ENCODE results near the gene TMC2. TPM values are rescaled to one million over a fixed set of nuclear protein-coding genes. Genes with fewer than 3 reads are reported as not detected.
A peak's percentile ranks its signal among the peaks of the same experiment; 100 is the strongest.

Gene TMC2
- total RNA-seq, 2 donors from 2014 or later: 0.24 TPM; not detected in 1

DNA sequence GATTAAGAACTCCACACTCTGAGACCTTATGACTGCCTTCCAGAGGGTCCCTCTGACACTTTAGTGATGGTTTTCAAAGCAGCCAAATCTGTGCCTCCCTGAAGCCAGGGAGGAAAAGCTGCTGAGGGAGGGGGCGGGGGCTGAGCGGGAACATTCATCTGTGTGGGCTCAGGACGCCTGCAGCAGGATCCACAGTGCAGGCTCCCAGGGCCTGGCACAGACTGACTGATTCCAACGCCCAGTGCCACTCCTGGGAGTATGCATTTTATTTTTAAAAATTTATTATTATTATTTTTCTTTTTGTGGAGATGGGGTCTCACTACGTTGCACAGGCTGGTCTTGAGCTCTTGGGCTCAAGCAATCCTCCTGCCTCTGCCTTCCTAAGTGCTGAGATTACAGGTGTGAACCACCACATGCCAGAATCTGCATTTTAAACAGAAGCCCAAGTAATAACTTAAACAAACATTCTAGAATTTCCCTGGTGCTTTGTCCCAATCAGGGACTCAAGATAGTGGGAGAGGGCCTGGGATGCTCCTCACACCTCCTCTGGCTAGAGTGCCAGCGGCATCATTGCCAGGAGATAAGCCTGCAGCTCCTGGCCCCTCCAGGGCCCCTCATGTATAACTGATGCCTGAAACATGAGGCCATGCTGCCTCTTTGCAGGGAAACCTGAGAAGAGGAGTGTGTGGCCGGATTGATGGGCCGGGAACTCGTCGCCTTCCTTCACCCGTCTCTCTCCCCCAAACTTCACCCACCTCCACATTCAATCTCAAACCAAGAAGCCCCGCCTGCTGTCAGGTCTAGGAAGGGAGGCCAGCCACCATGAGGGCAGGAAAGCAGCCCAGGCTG, 438 bp upstream of the TMC2 start:
- peak; percentile 75 for DNase-seq
- peaks cover 22% of the 10 kb centered on the region for H3K4me1 Mint-ChIP-seq
- TF ChIP-seq, protein P1, sequence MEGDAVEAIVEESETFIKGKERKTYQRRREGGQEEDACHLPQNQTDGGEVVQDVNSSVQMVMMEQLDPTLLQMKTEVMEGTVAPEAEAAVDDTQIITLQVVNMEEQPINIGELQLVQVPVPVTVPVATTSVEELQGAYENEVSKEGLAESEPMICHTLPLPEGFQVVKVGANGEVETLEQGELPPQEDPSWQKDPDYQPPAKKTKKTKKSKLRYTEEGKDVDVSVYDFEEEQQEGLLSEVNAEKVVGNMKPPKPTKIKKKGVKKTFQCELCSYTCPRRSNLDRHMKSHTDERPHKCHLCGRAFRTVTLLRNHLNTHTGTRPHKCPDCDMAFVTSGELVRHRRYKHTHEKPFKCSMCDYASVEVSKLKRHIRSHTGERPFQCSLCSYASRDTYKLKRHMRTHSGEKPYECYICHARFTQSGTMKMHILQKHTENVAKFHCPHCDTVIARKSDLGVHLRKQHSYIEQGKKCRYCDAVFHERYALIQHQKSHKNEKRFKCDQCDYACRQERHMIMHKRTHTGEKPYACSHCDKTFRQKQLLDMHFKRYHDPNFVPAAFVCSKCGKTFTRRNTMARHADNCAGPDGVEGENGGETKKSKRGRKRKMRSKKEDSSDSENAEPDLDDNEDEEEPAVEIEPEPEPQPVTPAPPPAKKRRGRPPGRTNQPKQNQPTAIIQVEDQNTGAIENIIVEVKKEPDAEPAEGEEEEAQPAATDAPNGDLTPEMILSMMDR (conservative IDR thresholded peaks at IDR 0.05): no peak
- H3K36me3 Mint-ChIP-seq (ENCODE audit: low read depth): no peaks in the 10 kb centered on the region
- Histone ChIP-seq H3K9me3 (ENCODE audit: control insufficient read depth, low read length) (no peaks in the 10 kb centered on the region), H3K4me3 (ENCODE audit: low read length) (no peak overlapping the region), H3K27ac (ENCODE audit: low read depth, low read length) (no peak overlapping the region), H3K9ac (ENCODE audit: extremely low read depth, low read length, poor library complexity, severe bottlenecking) (no peak overlapping the region), H3K36me3 (ENCODE audit: control insufficient read depth, insufficient read depth, low read length) (no peaks in the 10 kb centered on the region), H3K4me1 (ENCODE audit: control insufficient read depth, insufficient read depth, low read length) (peaks cover 8% of the 10 kb centered on the region), H3K27me3 (ENCODE audit: control insufficient read depth, insufficient read depth, low read length, poor library complexity, severe bottlenecking) (peaks cover 8% of the 10 kb centered on the region)
- 55 to 73% methylated on average over 2 to 12 of the region's 12 CpGs for WGBS, 2 experiments (ENCODE audit: insufficient coverage in 1 of 2, insufficient read length in 1 of 2)
- no peak overlapping the region for H3K4me3 Mint-ChIP-seq
- no peak overlapping the region for H3K27ac Mint-ChIP-seq
- no peaks in the 10 kb centered on the region for H3K9me3 Mint-ChIP-seq
- H3K27me3 Mint-ChIP-seq (ENCODE audit: insufficient read depth): peaks cover 82% of the 10 kb centered on the region

DNA sequence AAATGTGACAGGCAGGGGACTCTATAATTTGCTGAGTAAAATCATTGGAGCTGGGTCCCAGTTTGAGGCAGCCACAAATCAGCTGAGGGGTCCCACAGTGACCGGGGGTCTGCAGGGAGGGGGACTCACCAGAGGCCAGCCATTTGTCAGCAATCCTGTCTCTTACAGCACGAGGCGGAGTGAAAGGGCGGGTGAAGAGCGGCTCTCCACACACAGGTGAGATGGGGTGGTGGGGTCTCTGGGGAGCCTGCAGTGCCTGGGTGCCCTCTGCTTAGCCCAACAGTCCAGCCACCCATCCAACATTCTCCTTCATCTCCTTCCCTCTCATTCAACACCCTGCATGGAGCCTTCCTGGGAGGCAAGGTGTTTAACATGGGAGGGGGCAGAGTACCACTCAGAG, 728 bp downstream of the TMC2 start:
- Mint-ChIP-seq H3K36me3 (ENCODE audit: low read depth) (no peaks in the 10 kb centered on the region), H3K4me1 (peaks cover 22% of the 10 kb centered on the region), H3K4me3 (no peak overlapping the region), H3K9me3 (no peaks in the 10 kb centered on the region), H3K27ac (no peak overlapping the region), H3K27me3 (ENCODE audit: insufficient read depth) (peaks cover 82% of the 10 kb centered on the region)
- peaks cover 8% of the 10 kb centered on the region for H3K4me1 ChIP-seq (ENCODE audit: control insufficient read depth, insufficient read depth, low read length)
- TF ChIP-seq, protein P1 (conservative IDR thresholded peaks at IDR 0.05): no peak
- H3K27ac ChIP-seq (ENCODE audit: low read depth, low read length): no peak overlapping the region
- H3K9me3 ChIP-seq (ENCODE audit: control insufficient read depth, low read length): no peaks in the 10 kb centered on the region
- no peak for DNase-seq
- peaks cover 14% of the 10 kb centered on the region for H3K27me3 ChIP-seq (ENCODE audit: control insufficient read depth, insufficient read depth, low read length, poor library complexity, severe bottlenecking)
- 93 to 100% methylated on average over 1 to 5 of the region's 5 CpGs for WGBS, 2 experiments (ENCODE audit: insufficient coverage in 1 of 2, insufficient read length in 1 of 2)
- H3K9ac ChIP-seq (ENCODE audit: extremely low read depth, low read length, poor library complexity, severe bottlenecking): no peak overlapping the region
- H3K36me3 ChIP-seq (ENCODE audit: control insufficient read depth, insufficient read depth, low read length): no peaks in the 10 kb centered on the region
- H3K4me3 ChIP-seq (ENCODE audit: low read length): no peak overlapping the region

DNA sequence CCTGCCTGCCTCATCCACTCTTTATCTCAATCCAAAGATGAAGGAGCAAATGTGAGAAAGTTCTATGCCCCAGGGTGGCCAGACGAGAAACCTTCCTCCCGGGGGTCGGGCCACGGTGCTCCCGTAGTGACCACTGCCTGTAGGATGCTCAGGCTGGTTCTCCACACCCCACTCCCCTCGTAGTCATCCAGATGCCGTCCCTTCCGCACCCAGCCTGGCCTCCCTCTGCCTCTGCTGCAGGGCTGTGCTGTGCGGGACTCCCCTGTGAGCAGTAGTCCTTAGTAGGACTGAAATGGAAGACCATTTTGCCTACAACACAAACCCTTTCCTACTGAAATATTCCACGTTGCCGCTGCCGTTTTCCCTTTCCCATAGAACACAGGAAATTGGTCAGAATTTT, 2.0 kb downstream of the TMC2 start:
- no peaks in the 10 kb centered on the region for H3K9me3 Mint-ChIP-seq
- peaks cover 75% of the 10 kb centered on the region for H3K27me3 Mint-ChIP-seq (ENCODE audit: insufficient read depth)
- WGBS, 2 experiments (ENCODE audit: insufficient coverage in 1 of 2, insufficient read length in 1 of 2): 64 to 85% methylated on average over 2 to 12 of the region's 12 CpGs
- no peak overlapping the region for H3K4me3 ChIP-seq (ENCODE audit: low read length)
- H3K27me3 ChIP-seq (ENCODE audit: control insufficient read depth, insufficient read depth, low read length, poor library complexity, severe bottlenecking): peaks cover 18% of the 10 kb centered on the region
- H3K4me1 Mint-ChIP-seq: peaks cover 22% of the 10 kb centered on the region
- H3K36me3 Mint-ChIP-seq (ENCODE audit: low read depth): no peaks in the 10 kb centered on the region
- no peak overlapping the region for H3K27ac ChIP-seq (ENCODE audit: low read depth, low read length)
- H3K36me3 ChIP-seq (ENCODE audit: control insufficient read depth, insufficient read depth, low read length): no peaks in the 10 kb centered on the region
- TF ChIP-seq, protein P1 (conservative IDR thresholded peaks at IDR 0.05): no peak
- no peak overlapping the region for H3K27ac Mint-ChIP-seq
- H3K4me3 Mint-ChIP-seq: no peak overlapping the region
- peaks cover 10% of the 10 kb centered on the region for H3K4me1 ChIP-seq (ENCODE audit: control insufficient read depth, insufficient read depth, low read length)
- no peaks in the 10 kb centered on the region for H3K9me3 ChIP-seq (ENCODE audit: control insufficient read depth, low read length)
- DNase-seq: no peak
- no peak overlapping the region for H3K9ac ChIP-seq (ENCODE audit: extremely low read depth, low read length, poor library complexity, severe bottlenecking)
